GM23338 (cell line): Measurements from ENCODE around the gene FAM217A.

Experiments used
- CREB1 ChIP-seq: fragments of 250-450 bp; sonication (Bioruptor Pico); IDR thresholded peaks from 2 replicates; pipeline ENCODE4 v1.5.0; 2020; ENCODE audit warnings: low read depth, mild to moderate bottlenecking, moderate library complexity
- EZH2 ChIP-seq: fragments of 200-600 bp; sonication (generic); IDR thresholded peaks from one replicate; pipeline ENCODE4 v1.8.0; 2017; ENCODE audit warnings: antibody characterized with exemption, mild to moderate bottlenecking, low read depth; ENCODE audit not compliant: unreplicated experiment
- EZH2phosphoT487 ChIP-seq: fragments of 200-600 bp; sonication (generic); IDR thresholded peaks from one replicate; pipeline ENCODE4 v1.8.1; 2018; ENCODE audit warnings: antibody characterized with exemption; ENCODE audit not compliant: unreplicated experiment
- JUNB ChIP-seq: IDR thresholded peaks from one replicate; pipeline ENCODE4 v1.6.1; 2016; ENCODE audit warnings: antibody characterized with exemption; ENCODE audit not compliant: unreplicated experiment
- NANOG ChIP-seq: IDR thresholded peaks from 2 replicates; pipeline ENCODE4 v1.6.1; 2016; ENCODE audit warnings: antibody characterized with exemption, borderline replicate concordance
- POLR2AphosphoS5 ChIP-seq: IDR thresholded peaks from 2 replicates; pipeline ENCODE4 v1.6.1; 2016; ENCODE audit warnings: antibody characterized with exemption, low read depth
- STAT1 ChIP-seq: IDR thresholded peaks from one replicate; pipeline ENCODE4 v1.6.1; 2016; ENCODE audit warnings: antibody characterized with exemption; ENCODE audit not compliant: unreplicated experiment
- TF ChIP-seq, protein P1 (sequence below), 2 experiments: fragments of 200-600 bp in 1 of 2; sonication (generic) in 1 of 2; conservative IDR thresholded peaks; 2 replicates each; pipeline versions ENCODE4 v1.5.1 to v1.6.1; 2016 to 2017; ENCODE audit warnings: antibody characterized with exemption in 2 of 2, low read depth in 2 of 2, mild to moderate bottlenecking in 2 of 2, moderate library complexity in 1 of 2
- TF ChIP-seq, protein P2 (sequence below): IDR thresholded peaks from one replicate; pipeline ENCODE4 v1.6.1; 2018; ENCODE audit warnings: antibody characterized with exemption; ENCODE audit not compliant: unreplicated experiment
- TF ChIP-seq, protein P3 (sequence below): IDR thresholded peaks from 2 replicates; pipeline ENCODE4 v1.6.1; 2016; ENCODE audit warnings: antibody characterized with exemption

DNA sequence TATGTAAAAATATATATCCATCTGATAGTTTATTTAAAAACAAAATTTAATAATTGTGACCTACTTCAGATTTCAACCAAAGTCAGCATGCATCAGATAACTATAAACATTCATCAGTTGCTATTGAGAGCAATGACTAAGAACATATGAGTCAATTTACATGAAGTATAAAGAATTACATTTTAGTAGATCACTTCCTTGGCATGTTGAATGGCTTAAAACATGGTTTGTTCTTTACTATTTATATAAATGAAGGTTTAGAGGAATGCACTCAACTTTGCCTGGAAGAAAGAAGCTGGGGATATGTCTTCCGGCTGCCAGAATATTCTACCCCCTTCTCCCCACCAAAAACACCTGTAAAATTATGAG is 6.4 kb upstream of the FAM217A start:
- TF ChIP-seq POLR2AphosphoS5 (no peak), NANOG (no peak), JUNB (no peak), CREB1 (CRISPR knock-in tag) (no peak), EZH2phosphoT487 (no peak), EZH2 (no peak), STAT1 (no peak)
- TF ChIP-seq, protein P1, sequence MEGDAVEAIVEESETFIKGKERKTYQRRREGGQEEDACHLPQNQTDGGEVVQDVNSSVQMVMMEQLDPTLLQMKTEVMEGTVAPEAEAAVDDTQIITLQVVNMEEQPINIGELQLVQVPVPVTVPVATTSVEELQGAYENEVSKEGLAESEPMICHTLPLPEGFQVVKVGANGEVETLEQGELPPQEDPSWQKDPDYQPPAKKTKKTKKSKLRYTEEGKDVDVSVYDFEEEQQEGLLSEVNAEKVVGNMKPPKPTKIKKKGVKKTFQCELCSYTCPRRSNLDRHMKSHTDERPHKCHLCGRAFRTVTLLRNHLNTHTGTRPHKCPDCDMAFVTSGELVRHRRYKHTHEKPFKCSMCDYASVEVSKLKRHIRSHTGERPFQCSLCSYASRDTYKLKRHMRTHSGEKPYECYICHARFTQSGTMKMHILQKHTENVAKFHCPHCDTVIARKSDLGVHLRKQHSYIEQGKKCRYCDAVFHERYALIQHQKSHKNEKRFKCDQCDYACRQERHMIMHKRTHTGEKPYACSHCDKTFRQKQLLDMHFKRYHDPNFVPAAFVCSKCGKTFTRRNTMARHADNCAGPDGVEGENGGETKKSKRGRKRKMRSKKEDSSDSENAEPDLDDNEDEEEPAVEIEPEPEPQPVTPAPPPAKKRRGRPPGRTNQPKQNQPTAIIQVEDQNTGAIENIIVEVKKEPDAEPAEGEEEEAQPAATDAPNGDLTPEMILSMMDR (conservative IDR thresholded peaks at IDR 0.05; ENCODE audit: low read depth in 2 of 2), result no peak
- TF ChIP-seq, protein P2, sequence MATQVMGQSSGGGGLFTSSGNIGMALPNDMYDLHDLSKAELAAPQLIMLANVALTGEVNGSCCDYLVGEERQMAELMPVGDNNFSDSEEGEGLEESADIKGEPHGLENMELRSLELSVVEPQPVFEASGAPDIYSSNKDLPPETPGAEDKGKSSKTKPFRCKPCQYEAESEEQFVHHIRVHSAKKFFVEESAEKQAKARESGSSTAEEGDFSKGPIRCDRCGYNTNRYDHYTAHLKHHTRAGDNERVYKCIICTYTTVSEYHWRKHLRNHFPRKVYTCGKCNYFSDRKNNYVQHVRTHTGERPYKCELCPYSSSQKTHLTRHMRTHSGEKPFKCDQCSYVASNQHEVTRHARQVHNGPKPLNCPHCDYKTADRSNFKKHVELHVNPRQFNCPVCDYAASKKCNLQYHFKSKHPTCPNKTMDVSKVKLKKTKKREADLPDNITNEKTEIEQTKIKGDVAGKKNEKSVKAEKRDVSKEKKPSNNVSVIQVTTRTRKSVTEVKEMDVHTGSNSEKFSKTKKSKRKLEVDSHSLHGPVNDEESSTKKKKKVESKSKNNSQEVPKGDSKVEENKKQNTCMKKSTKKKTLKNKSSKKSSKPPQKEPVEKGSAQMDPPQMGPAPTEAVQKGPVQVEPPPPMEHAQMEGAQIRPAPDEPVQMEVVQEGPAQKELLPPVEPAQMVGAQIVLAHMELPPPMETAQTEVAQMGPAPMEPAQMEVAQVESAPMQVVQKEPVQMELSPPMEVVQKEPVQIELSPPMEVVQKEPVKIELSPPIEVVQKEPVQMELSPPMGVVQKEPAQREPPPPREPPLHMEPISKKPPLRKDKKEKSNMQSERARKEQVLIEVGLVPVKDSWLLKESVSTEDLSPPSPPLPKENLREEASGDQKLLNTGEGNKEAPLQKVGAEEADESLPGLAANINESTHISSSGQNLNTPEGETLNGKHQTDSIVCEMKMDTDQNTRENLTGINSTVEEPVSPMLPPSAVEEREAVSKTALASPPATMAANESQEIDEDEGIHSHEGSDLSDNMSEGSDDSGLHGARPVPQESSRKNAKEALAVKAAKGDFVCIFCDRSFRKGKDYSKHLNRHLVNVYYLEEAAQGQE, result no peak
- TF ChIP-seq, protein P3, sequence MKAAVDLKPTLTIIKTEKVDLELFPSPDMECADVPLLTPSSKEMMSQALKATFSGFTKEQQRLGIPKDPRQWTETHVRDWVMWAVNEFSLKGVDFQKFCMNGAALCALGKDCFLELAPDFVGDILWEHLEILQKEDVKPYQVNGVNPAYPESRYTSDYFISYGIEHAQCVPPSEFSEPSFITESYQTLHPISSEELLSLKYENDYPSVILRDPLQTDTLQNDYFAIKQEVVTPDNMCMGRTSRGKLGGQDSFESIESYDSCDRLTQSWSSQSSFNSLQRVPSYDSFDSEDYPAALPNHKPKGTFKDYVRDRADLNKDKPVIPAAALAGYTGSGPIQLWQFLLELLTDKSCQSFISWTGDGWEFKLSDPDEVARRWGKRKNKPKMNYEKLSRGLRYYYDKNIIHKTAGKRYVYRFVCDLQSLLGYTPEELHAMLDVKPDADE, result no peak
